ENCODE measurements around the gene FBLN2.
A peak's percentile ranks its signal among the peaks of the same experiment; 100 is the strongest.

Gene FBLN2

GRCh38 chr3:13530241-13531009 lies 18.5 kb upstream of the FBLN2 start:
- DNase-seq (ENCODE audit: low read depth in 1 of 2, low spot score in 1 of 2): no peak

- no peak for DNase-seq (ENCODE audit: low read depth in 1 of 2, low spot score in 1 of 2)
Observed at GRCh38 chr3:13532085-13532484, 16.8 kb upstream of the FBLN2 start.

DNA sequence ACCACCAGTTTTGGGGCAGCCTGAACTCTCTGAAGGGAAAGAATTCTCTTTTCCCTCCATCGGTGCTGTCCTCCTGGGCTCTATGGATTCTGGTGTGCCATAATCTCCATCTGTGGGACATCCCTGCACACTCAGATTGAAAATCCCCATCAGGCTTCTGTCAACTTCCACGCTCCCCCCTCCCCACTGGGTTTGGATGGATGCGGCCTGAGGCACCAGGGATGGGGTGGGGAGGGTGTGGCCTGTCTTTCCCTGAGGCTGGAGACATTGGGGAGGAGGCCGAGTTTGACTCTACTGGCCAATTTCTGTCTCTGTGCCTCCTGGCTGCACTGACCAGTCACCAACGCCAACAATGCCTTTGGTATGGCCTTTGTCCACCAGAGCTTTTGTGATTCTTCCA lies 16.3 kb upstream of the FBLN2 start:
- DNase-seq (ENCODE audit: low read depth in 1 of 2, low spot score in 1 of 2): no peak

DNA sequence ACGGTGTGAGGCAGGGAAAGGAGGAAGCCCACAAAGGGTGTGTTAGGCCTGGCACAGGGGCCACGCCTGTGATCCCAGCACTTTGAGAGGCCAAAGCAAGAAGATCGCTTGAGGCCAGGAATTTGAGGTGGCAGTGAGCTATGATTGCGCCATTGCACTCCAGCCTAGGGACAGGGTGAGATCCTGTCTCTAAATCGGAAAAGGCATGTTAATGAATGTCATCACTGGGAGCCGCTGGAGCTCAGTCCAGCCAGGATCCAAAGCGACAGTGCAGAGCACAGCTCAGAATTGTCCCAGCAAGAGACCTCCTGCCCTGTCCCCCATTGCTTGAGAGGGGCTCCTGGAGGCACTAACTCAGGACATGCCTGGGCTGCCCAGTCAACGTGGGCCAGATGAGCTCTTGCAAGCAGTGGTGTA lies 15.0 kb upstream of the FBLN2 start:
- no peak for DNase-seq (ENCODE audit: low read depth in 1 of 2, low spot score in 1 of 2)

GRCh38 chr3:13535526-13535875 lies 13.4 kb upstream of the FBLN2 start:
- no peak for DNase-seq (ENCODE audit: low read depth in 1 of 2, low spot score in 1 of 2)

DNA sequence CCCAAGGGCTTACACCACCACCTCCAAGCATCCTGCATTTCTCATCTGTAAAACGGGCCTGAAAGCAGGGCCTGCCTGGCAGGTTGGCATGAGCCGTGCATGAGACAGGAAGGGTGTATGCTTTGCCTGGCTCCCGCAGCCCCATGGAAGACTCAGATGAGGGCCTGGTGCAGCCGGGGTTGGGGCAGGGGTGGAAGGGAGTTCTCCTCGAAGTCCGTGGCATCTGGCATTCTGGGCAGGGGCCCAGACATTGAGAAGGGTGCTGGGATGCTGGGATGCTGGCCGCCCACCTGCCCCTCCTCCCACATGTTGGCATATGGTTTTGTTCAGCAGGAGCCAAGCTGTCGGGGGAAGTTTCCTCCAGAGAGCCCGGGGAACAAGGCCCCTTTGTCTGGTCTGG lies 13.0 kb upstream of the FBLN2 start:
- DNase-seq (ENCODE audit: low read depth in 1 of 2, low spot score in 1 of 2): no peak

DNA sequence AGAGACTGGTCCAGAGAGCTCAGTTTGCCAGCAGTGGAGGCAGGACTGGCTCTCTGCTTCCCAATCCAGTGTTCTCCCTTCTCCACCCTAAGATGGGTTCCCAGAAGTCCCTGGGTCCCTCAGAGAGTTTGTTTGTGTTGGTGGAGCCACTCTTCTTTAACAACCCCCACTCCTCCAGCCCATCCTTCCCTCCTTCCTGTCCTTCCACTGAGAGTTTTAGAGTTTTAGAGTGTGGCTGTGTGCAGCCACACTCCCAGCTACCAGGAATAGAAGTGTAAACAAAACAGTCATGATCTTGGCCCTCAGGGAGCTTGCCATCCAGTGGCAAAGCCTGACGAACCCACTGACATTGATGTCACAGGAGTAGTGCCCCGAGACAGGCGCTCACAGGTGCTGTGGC lies 12.5 kb upstream of the FBLN2 start:
- no peak for DNase-seq (ENCODE audit: low read depth in 1 of 2, low spot score in 1 of 2)

GRCh38 chr3:13536832-13537231 lies 12.1 kb upstream of the FBLN2 start:
- DNase-seq (ENCODE audit: low read depth in 1 of 2, low spot score in 1 of 2): no peak

DNA sequence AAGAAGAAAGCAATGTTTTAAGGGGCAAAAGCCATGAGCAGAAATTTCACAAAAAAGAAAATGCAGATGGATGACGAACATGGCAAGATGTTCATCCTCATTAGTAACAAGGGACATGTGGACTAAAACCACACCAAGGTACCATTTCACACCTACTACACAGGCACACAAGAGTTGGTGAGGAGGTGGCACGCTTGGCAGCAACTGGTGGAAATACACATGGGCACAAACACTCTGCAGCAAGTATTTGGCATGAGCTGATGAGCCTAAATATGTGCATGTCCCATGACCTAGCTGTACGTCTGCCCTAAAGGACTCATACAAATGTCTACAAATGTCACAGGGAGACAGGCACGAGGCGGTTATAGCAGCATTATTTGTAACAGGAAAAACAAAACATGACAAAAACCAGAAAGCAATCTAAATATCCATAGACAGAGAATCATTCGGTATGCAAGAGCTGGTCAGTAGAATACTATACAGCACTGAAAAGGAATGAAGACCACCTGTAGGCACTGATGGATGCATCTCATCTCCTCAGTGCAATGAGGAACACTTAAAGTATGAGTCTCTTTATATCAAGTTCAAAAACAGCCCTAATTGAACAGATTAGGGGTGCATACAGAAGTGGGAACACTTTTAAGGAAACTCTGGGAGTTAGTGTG lies 11.5 kb upstream of the FBLN2 start:
- DNase-seq (ENCODE audit: low read depth in 1 of 2, low spot score in 1 of 2): no peak

- no peak for DNase-seq (ENCODE audit: low read depth in 1 of 2, low spot score in 1 of 2)
Observed at GRCh38 chr3:13537909-13538296, 11.0 kb upstream of the FBLN2 start.

GRCh38 chr3:13538520-13539291 lies 10.2 kb upstream of the FBLN2 start:
- DNase-seq (ENCODE audit: low read depth in 1 of 2, low spot score in 1 of 2): no peak

- DNase-seq (ENCODE audit: low read depth in 1 of 2, low spot score in 1 of 2): no peak
Observed at GRCh38 chr3:13539292-13539638, 9.7 kb upstream of the FBLN2 start.

GRCh38 chr3:13539671-13540070 lies 9.3 kb upstream of the FBLN2 start:
- no peak for DNase-seq (ENCODE audit: low read depth in 1 of 2, low spot score in 1 of 2)

GRCh38 chr3:13540297-13540995 lies 8.5 kb upstream of the FBLN2 start:
- no peak for DNase-seq (ENCODE audit: low read depth in 1 of 2, low spot score in 1 of 2)

DNA sequence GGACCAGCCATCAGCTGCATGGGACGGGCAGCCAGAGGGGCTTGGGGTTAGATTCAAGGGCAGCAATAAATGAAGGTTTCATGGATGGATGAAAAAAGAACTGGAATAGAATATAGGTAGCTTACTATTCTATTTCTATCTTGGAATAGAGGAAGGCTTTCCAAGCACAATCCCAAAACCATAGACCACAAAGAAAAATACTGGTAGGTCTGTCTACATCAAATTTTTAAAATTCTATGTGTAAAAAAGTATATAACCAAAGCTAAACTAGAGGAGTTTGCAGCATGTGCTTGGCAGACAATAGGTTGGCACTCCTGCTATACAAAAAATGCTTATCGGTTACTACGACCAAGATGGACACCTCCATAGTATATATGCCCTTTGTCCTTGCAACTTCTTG lies 7.2 kb upstream of the FBLN2 start:
- no peak for DNase-seq (ENCODE audit: low read depth in 1 of 2, low spot score in 1 of 2)

DNA sequence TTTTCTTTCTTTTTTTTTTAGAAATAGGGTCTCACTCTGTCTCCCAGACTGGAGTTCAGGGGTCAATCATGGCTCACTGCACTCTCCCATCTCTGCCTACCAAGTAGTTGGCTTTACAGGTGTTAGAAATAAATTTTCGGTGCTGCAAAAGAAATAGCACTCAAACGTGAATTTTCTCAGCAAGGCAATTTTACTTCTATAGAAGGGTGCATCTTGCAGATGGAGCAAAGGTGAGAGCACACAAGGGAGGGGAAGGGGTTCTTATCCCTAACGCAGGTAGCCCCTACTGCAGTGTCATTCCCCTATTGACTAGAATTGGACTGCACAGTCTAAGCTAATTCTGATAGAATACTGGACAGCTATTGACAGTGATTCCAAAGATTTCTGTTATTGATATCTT lies 6.8 kb upstream of the FBLN2 start:
- DNase-seq (ENCODE audit: low read depth in 1 of 2, low spot score in 1 of 2): no peak

- no peak for DNase-seq (ENCODE audit: low read depth in 1 of 2, low spot score in 1 of 2)
Observed at GRCh38 chr3:13543253-13543652, 5.7 kb upstream of the FBLN2 start.

DNA sequence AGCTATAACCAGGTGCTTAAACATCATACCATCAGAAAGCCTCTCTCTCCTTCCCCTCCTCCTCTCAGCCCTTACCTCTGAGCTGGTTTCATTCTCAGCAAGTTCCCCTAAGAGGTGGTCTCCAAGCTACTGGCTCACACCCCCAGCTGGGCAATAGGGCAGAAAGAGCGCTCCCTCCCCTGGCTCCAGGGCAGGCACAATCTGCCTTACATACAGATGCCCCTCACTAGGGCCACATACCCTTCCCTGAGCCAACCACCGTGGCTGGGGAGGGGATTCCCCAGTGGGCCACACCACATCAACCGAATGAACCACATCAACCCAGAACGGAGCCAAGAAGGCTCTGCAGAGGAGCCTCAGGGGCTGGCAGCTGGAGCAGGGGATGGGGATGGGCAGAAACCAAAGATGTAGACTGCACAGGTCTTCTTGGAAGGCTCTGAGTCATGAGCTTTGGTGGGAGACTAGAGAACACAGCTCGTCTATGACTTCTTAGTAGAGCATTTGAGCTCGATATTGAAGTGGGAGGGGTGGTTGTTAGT lies 4.6 kb upstream of the FBLN2 start:
- DNase-seq (ENCODE audit: low read depth in 1 of 2, low spot score in 1 of 2): peak; percentile 13 to 33

- DNase-seq (ENCODE audit: low read depth in 1 of 2, low spot score in 1 of 2): no peak
Observed at GRCh38 chr3:13544951-13545651, 3.8 kb upstream of the FBLN2 start.

- DNase-seq (ENCODE audit: low read depth in 1 of 2, low spot score in 1 of 2): no peak
Observed at GRCh38 chr3:13545952-13546454, 2.9 kb upstream of the FBLN2 start.

Data from activated CD4-positive, alpha-beta T cell treated with anti-CD3 and anti-CD28 coated beads, Interleukin-2, amount 50 U/mL, for 24 hours (primary cell).